ENCODE measurements around the gene TADA2B.

The TADA2B gene

DNA sequence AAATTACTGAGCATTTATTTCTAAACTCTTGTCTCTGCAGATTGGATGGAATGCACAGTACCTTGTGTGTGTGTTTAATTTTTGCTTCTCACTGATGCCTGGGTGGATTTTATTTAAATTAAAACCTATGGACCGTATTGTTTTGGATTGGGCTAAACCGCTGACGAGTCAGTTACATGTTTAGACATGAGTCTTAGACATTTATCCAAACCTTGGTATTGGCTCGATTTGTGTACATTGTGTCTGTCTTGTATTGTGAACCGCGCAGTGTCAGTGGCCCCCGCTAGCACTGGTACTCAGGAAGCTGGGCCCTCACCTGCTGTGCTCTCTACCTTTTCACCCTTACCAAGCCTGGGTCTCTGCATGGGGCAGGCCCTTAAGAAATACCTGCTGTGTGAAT, 40.8 kb upstream of the TADA2B start:
- Histone ChIP-seq H3K27me3 (ENCODE audit: insufficient read depth, low read depth, severe bottlenecking) (no peaks in the 10 kb centered on the region), H3K36me3 (peaks cover 82% of the 10 kb centered on the region), H3K9me3 (ENCODE audit: severe bottlenecking) (no peaks in the 10 kb centered on the region), H3K27ac (no peak overlapping the region), H3K4me3 (ENCODE audit: low read depth, low read length) (no peak overlapping the region)
- TF ChIP-seq, protein P1, sequence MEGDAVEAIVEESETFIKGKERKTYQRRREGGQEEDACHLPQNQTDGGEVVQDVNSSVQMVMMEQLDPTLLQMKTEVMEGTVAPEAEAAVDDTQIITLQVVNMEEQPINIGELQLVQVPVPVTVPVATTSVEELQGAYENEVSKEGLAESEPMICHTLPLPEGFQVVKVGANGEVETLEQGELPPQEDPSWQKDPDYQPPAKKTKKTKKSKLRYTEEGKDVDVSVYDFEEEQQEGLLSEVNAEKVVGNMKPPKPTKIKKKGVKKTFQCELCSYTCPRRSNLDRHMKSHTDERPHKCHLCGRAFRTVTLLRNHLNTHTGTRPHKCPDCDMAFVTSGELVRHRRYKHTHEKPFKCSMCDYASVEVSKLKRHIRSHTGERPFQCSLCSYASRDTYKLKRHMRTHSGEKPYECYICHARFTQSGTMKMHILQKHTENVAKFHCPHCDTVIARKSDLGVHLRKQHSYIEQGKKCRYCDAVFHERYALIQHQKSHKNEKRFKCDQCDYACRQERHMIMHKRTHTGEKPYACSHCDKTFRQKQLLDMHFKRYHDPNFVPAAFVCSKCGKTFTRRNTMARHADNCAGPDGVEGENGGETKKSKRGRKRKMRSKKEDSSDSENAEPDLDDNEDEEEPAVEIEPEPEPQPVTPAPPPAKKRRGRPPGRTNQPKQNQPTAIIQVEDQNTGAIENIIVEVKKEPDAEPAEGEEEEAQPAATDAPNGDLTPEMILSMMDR (IDR thresholded peaks at IDR 0.05; ENCODE audit: low read depth, low read length) = no peak
- DNase-seq = no peak

DNA sequence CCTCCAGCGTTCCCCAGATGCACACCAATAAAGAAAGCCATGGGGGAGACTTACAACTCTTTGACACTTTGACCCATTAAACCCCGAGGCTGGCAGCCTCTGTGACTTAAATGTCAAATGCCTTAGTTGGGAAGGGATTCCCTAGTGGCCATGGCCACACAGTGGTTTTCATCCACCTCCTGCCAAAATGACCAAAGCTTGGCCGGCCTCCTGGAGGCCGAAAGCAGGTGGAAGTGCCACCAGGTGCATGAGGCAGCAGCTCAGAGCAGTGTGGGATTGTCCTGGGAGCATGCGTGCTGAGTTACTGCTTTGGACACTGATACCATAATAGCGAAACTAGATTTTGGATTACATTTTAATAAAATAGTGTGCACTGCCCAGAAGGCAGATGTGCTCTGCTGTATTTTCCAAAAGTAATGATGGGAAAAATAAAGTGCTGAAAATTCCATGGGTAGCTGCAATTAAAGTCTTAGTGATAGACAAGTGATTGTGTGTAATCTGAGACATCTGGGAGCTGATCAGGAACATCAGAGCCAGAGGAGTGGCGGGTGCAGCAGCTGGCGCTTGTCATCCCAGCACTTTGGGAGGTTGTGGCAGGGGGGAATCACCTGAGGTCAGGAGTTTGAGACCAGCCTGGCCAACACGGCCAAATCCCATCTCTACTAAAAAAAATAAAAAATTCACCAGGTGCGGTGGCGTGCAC, 39.8 kb upstream of the TADA2B start:
- Histone ChIP-seq H3K27ac (no peak overlapping the region), H3K9me3 (ENCODE audit: severe bottlenecking) (no peaks in the 10 kb centered on the region), H3K4me3 (ENCODE audit: low read depth, low read length) (no peak overlapping the region), H3K36me3 (peaks cover 86% of the 10 kb centered on the region), H3K27me3 (ENCODE audit: insufficient read depth, low read depth, severe bottlenecking) (no peaks in the 10 kb centered on the region)
- no peak for DNase-seq
- TF ChIP-seq, protein P1 (IDR thresholded peaks at IDR 0.05; ENCODE audit: low read depth, low read length) = no peak

DNA sequence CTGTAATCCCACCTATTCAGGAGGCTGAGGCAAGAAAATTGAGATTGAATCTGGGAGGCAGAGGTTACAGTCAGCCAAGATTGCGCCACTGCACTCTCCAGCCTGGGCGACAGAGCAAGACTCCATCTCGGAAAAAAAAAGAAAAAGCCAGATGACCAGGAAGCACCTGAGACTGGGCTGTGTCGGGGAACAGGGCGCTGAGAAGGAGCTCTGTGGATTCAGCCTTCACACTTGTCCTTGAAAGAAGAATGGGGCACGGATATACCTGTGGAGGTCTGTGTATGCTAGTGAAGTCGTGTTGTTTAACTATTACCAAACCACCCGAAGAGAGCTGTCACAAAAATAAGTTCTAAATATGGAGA, 39.3 kb upstream of the TADA2B start:
- DNase-seq = no peak
- H3K4me3 ChIP-seq (ENCODE audit: low read depth, low read length) = no peak overlapping the region
- TF ChIP-seq, protein P1 (IDR thresholded peaks at IDR 0.05; ENCODE audit: low read depth, low read length) = no peak
- peaks cover 88% of the 10 kb centered on the region for H3K36me3 ChIP-seq
- H3K27me3 ChIP-seq (ENCODE audit: insufficient read depth, low read depth, severe bottlenecking) = no peaks in the 10 kb centered on the region
- no peak overlapping the region for H3K27ac ChIP-seq
- no peaks in the 10 kb centered on the region for H3K9me3 ChIP-seq (ENCODE audit: severe bottlenecking)

DNA sequence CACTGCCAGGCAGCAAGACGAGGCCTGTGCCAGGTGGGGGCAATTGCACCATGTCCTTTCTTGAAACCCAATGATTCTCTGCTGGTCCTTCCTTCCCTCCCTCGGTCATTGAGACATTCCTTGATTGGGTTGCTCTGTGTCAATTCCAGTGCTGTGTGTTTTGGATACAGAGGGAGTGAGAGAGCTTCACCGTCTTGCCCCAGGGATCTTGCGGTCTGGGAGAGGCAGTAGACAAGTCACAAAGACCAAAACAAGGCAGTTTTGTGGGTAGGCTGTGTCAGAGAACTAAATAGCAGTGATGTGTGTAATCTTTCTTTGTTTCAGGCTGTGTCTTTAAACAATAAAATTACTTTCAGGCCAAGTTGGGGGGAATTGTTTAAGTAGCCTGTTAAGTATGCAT, 38.8 kb upstream of the TADA2B start:
- Histone ChIP-seq H3K27me3 (ENCODE audit: insufficient read depth, low read depth, severe bottlenecking) (no peaks in the 10 kb centered on the region), H3K4me3 (ENCODE audit: low read depth, low read length) (no peak overlapping the region), H3K9me3 (ENCODE audit: severe bottlenecking) (no peaks in the 10 kb centered on the region), H3K27ac (no peak overlapping the region), H3K36me3 (peaks cover 88% of the 10 kb centered on the region)
- DNase-seq = no peak
- TF ChIP-seq, protein P1 (IDR thresholded peaks at IDR 0.05; ENCODE audit: low read depth, low read length) = no peak

DNA sequence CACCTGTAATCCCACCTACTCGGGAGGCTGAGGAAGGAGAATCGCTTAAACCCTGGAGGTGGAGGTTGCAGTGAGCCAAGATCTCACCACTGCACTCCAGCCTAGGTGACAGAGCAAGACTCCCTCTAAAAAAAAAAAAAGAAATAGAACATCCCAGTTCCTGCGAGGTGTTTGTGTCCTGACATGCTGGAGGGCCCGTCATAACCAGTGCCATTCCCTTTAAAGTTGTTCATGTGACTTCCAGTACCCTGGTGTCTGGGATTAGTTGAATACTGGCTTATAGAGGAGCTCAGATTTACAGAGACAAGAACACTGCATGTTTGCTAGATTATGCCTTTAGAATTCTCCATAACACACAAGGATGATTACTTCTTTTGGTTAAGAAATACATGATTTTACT, 37.6 kb upstream of the TADA2B start:
- DNase-seq = no peak
- peaks cover 88% of the 10 kb centered on the region for H3K36me3 ChIP-seq
- H3K27me3 ChIP-seq (ENCODE audit: insufficient read depth, low read depth, severe bottlenecking) = no peaks in the 10 kb centered on the region
- H3K27ac ChIP-seq = no peak overlapping the region
- TF ChIP-seq, protein P1 (IDR thresholded peaks at IDR 0.05; ENCODE audit: low read depth, low read length) = no peak
- no peaks in the 10 kb centered on the region for H3K9me3 ChIP-seq (ENCODE audit: severe bottlenecking)
- H3K4me3 ChIP-seq (ENCODE audit: low read depth, low read length) = no peak overlapping the region

DNA sequence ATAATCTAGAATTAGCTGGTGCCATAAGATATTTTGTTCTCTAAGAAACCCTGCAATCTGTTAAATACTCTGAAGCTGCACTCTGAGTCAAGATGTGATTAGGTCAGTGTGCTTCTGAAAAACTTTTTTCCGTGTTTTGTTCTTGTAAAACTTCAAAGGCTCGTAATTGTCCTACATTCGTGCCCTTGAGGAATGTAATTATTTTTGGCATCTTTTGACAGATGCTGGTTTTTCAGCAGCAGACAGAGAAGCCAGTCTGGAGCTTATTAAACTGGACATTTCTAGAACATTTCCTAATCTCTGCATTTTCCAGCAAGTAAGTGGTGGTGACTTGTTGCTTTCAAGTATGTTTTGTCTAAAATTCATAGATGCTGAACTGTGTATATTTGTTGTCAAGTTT, 36.8 kb upstream of the TADA2B start:
- no peak overlapping the region for H3K27ac ChIP-seq
- DNase-seq = no peak
- H3K4me3 ChIP-seq (ENCODE audit: low read depth, low read length) = no peak overlapping the region
- no peaks in the 10 kb centered on the region for H3K27me3 ChIP-seq (ENCODE audit: insufficient read depth, low read depth, severe bottlenecking)
- peaks cover 86% of the 10 kb centered on the region for H3K36me3 ChIP-seq
- no peaks in the 10 kb centered on the region for H3K9me3 ChIP-seq (ENCODE audit: severe bottlenecking)
- TF ChIP-seq, protein P1 (IDR thresholded peaks at IDR 0.05; ENCODE audit: low read depth, low read length) = no peak
